Lower lobe of right lung (tissue), 2 donors: ENCODE data around the gene OR8G5. TPM values are rescaled to one million over a fixed set of nuclear protein-coding genes. Genes with fewer than 3 reads are reported as not detected.

ENCODE experiments used
- ATAC-seq, 2 donors: fragments of 200-7000 bp; cut with Tn5 transposase; one replicate each; pipeline ENCODE4 v1.9.1; 2020 to 2022; ENCODE audit warnings: mild to moderate bottlenecking in 2 of 2, moderate library complexity in 2 of 2
- DNase-seq: peaks from one replicate; pipeline ENCODE4 v3.0.0-alpha.2; 2020
- H3K27ac ChIP-seq: fragments of 200-600 bp; one replicate; pipeline ENCODE4 v1.8.0; 2022
- H3K27me3 ChIP-seq: fragments of 200-600 bp; one replicate; pipeline ENCODE4 v1.8.0; 2022; ENCODE audit warnings: low read depth
- H3K36me3 ChIP-seq: fragments of 200-600 bp; one replicate; pipeline ENCODE4 v1.8.0; 2022; ENCODE audit warnings: mild to moderate bottlenecking
- H3K4me1 ChIP-seq: fragments of 200-600 bp; one replicate; pipeline ENCODE4 v1.8.0; 2022
- H3K4me3 ChIP-seq: fragments of 200-600 bp; one replicate; pipeline ENCODE4 v1.8.0; 2022; ENCODE audit warnings: mild to moderate bottlenecking
- H3K9me3 ChIP-seq: fragments of 200-600 bp; one replicate; pipeline ENCODE4 v1.8.0; 2022
- intact Hi-C: fragments of 100-400 bp; cut with DNase I; formaldehyde crosslinking; loops from one replicate; pipeline ENCODE4 v1.11.0; 2022
- long read RNA-seq: library from polyadenylated mRNA; unstranded; transcript quantifications from one replicate; pipeline ENCODE4 v2.0.0, GENCODE V29; 2021
- total RNA-seq: library from RNA; stranded (reverse); fragmentation: NEBNext Ultra II Directional; extraction: Animal tissue kit (Norgen Biotek cat#: 25700); gene quantifications from one replicate; pipeline ENCODE4 v1.2.1, GENCODE V29; 2021
- TF ChIP-seq, protein P1 (sequence below): fragments of 200-600 bp; IDR thresholded peaks from one replicate; pipeline ENCODE4 v1.8.0; 2022; ENCODE audit warnings: antibody characterized with exemption, mild to moderate bottlenecking
- donor health status: DM: no; HTN: yes; CAD: no; lungs with severe emphysema.

Gene OR8G5, protein sequence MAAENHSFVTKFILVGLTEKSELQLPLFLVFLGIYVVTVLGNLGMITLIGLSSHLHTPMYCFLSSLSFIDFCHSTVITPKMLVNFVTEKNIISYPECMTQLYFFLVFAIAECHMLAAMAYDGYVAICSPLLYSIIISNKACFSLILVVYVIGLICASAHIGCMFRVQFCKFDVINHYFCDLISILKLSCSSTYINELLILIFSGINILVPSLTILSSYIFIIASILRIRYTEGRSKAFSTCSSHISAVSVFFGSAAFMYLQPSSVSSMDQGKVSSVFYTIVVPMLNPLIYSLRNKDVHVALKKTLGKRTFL
- 0.35 TPM for total RNA-seq
- long read RNA-seq, result 0 reads

DNA sequence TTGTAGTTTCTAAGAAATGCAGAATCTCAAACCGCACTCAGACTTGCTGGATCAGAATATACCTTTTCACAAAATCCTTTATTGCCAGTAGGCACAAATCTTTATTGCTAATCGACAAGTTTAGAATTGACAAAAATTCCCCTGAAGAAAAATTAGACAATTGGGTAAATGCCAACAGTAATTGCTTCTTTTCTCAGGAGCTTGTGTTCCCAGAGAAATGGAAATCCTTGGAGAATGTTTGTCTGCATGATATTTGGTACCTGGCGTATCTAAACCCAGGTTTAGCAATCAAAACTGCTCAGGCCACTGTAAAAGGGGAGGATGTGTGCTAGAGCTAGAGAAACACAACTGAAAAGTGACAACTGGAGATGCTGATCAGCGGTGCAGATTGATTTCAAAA is at the start of gene OR8G5:
TSS of gene OR8G5 (plus strand) at position 301 of the 400 bp plus-strand sequence. CDS start 8,556 bp downstream, outside the sequence.
- no peaks in the 10 kb centered on the region for H3K9me3 ChIP-seq
- intact Hi-C loops, result no loop called here
- H3K4me1 ChIP-seq, result no peaks in the 10 kb centered on the region
- no peak within 1 kb of the TSS for H3K27ac ChIP-seq
- no peaks in the 10 kb centered on the region for H3K36me3 ChIP-seq
- TF ChIP-seq, protein P1, sequence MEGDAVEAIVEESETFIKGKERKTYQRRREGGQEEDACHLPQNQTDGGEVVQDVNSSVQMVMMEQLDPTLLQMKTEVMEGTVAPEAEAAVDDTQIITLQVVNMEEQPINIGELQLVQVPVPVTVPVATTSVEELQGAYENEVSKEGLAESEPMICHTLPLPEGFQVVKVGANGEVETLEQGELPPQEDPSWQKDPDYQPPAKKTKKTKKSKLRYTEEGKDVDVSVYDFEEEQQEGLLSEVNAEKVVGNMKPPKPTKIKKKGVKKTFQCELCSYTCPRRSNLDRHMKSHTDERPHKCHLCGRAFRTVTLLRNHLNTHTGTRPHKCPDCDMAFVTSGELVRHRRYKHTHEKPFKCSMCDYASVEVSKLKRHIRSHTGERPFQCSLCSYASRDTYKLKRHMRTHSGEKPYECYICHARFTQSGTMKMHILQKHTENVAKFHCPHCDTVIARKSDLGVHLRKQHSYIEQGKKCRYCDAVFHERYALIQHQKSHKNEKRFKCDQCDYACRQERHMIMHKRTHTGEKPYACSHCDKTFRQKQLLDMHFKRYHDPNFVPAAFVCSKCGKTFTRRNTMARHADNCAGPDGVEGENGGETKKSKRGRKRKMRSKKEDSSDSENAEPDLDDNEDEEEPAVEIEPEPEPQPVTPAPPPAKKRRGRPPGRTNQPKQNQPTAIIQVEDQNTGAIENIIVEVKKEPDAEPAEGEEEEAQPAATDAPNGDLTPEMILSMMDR, result no peak
- no peaks in the 10 kb centered on the region for H3K27me3 ChIP-seq
- ATAC-seq, result no peak
- DNase-seq, result no peak
- no peak within 1 kb of the TSS for H3K4me3 ChIP-seq

DNA sequence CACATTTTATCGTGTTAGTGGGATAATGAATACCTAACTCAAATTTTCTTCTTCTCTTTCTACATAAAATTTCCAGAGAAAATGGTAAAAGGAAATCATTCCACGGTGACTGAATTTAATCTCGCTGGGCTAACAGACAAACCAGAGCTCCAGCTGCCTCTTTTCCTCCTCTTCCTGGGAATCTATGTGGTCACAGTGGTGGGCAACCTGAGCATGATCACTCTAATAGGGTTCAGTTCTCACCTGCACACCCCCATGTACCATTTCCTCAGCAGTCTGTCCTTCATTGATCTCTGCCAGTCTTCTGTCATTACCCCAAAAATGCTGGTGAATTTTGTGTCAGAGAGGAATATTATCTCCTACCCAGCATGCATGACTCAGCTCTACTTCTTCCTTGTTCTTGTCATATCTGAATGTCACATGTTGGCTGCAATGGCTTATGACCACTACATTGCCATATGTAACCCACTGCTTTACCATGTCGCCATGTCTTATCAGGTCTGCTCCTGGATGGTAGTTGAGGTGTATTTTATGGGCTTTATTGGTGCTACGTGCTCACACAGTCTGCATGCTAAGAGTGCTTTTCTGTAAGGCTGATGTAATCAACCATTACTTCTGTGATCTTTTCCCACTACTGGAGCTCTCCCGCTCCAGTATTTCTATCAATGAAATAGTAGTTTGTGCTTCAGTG is 48.9 kb upstream of the OR8G5 start:
- DNase-seq (no peak), ATAC-seq (peak in 1 of 2 donors; percentile 23)
- H3K4me3 ChIP-seq, result no peak overlapping the region
- no peaks in the 10 kb centered on the region for H3K9me3 ChIP-seq
- no peaks in the 10 kb centered on the region for H3K4me1 ChIP-seq
- no peaks in the 10 kb centered on the region for H3K36me3 ChIP-seq
- TF ChIP-seq, protein P1, result no peak
- no peaks in the 10 kb centered on the region for H3K27me3 ChIP-seq
- intact Hi-C loops, result no loop called here
- no peak overlapping the region for H3K27ac ChIP-seq

DNA sequence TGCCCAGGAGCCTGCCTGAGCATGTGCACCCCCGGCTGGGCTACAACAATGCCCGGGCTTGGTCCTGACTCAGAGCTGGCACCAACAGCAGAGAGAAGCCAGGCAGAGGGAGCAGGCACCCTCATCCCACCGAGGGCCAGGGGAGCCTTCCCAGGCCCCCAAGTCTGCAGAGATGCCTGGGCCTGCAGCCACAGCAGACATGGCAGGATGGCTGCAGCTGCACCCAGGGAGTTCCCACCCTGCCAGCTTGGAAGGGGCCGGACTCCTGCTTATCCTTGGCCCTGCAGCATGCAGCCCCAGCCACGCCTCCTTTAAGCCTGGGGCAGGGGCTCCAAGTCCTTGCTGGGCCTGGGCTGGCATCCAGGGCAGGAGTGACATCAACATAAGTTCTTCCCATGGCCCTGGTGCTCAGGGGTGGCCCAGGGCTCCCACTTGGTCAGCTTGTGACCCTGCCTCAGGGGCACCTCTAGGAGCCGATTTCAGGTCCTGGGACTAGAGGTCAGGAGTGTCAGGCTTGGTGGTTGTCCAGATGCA is 46.3 kb upstream of the OR8G5 start:
- Histone ChIP-seq H3K4me1 (no peaks in the 10 kb centered on the region), H3K36me3 (no peaks in the 10 kb centered on the region), H3K4me3 (no peak overlapping the region), H3K27ac (no peak overlapping the region), H3K9me3 (no peaks in the 10 kb centered on the region), H3K27me3 (no peaks in the 10 kb centered on the region)
- DNase-seq (no peak), ATAC-seq (peak in 1 of 2 donors; percentile 27)
- TF ChIP-seq, protein P1, result no peak
- intact Hi-C loops, result no loop called here

DNA sequence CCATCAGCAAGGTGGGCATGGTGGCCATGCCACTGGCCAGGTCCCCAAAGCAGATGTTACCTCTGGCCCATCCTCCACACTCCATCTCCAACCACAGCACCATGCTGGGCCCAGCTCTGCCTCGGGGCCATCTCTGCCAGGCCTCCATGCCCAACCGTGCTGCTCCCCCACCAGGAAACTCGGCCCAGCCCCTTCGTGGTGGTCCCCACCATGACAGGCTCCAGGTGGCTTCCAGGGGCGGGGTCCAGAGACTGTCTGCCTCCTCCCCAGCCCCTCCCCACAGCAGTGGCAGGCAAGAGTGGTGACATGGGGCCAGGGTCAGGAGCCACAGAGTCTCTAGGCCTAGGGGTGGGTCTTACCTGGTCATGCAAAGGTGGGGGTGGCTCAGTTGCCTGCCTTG is 45.8 kb upstream of the OR8G5 start:
- H3K27me3 ChIP-seq, result no peaks in the 10 kb centered on the region
- no peak overlapping the region for H3K4me3 ChIP-seq
- TF ChIP-seq, protein P1, result no peak
- no peak overlapping the region for H3K27ac ChIP-seq
- H3K9me3 ChIP-seq, result no peaks in the 10 kb centered on the region
- H3K36me3 ChIP-seq, result no peaks in the 10 kb centered on the region
- no peak for DNase-seq
- intact Hi-C loops, result no loop called here
- no peak for ATAC-seq
- no peaks in the 10 kb centered on the region for H3K4me1 ChIP-seq

DNA sequence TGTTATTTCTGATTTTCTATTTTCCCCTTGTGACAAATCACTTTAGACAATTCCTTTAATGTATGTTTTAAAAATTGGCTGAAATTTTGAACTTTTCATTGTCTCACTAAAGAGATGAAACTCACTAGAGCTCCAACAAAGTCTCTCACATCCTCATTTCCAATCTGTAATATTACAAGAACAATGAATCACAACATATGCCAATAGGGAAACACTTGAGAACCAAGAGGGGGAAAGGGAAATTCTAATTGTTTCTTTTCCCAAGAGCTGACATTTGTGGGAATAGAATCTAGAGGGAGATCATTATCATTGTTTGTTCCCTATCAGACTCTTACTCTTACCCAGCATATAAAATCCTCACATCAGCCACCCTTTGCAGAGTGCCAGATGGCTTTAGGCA is 44.9 kb upstream of the OR8G5 start:
- DNase-seq (no peak), ATAC-seq (no peak)
- intact Hi-C loops, result no loop called here
- TF ChIP-seq, protein P1, result no peak
- Histone ChIP-seq H3K36me3 (no peaks in the 10 kb centered on the region), H3K4me1 (no peaks in the 10 kb centered on the region), H3K27me3 (no peaks in the 10 kb centered on the region), H3K4me3 (no peak overlapping the region), H3K9me3 (no peaks in the 10 kb centered on the region), H3K27ac (no peak overlapping the region)
